ENCODE data around the gene C2orf78. TPM values are rescaled to one million over a fixed set of nuclear protein-coding genes. Genes with fewer than 3 reads are reported as not detected.

Gene C2orf78
- polyA plus RNA-seq, 3 donors, result not detected

DNA sequence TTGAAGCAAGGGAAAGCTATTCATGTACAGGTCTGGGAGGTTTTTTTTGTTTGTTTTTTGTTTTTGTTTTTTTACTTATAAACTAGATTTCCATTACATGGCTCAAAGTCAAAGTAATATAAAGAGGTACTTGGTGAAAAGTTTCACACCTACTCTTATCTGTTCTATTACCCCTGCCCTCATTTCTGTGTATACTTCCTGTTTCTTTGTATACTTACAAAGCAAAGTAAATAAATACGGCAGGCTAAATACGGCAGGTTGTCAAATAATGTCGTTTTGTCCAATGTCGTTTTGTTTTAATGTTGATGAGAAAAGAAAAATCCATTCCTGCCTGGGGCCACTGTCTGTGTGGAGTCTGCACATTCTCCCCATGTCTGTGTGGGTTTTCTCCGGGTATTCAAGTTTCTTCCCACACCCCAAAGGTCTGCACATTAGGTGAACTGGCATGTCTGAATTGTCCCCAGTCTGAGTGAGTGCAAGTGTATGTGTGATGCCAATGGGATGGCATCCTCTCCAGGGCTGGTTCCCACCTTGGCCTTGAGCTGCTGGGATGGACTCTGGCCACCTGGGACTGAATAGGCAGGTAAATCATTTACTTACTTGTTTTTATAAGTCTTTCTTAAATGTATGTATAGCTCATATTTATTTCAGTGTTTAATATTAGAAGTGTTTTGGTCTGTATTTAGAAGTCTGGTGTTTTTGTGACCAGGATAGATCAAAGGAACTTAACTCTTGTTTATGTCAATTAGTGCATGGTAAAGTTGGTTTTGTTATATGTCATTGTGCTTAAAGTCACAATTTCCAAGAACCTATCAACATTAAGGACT is 58.1 kb downstream of the C2orf78 start:
- peaks cover 19% of the 10 kb centered on the region for H4K20me1 ChIP-seq (ENCODE audit: insufficient read depth, low read length)
- no peak overlapping the region for H3K27ac ChIP-seq (ENCODE audit: low read depth in 1 of 2, low read length in 2 of 2)
- WGBS (ENCODE audit: insufficient coverage), result 96% methylated on average over 3 of the region's 5 CpGs
- H3K27me3 Mint-ChIP-seq (ENCODE audit: low read depth in 3 of 3), result no peaks in the 10 kb centered on the region
- peaks cover 30% of the 10 kb centered on the region for H3K79me2 ChIP-seq (ENCODE audit: insufficient read depth, low read length)
- no peak for DNase-seq
- H3K27me3 ChIP-seq (ENCODE audit: control insufficient read depth in 2 of 2, insufficient read depth in 2 of 2, low read length in 2 of 2), result no peaks in the 10 kb centered on the region
- no peak overlapping the region for H3K4me3 ChIP-seq (replicated peaks in 1 of 3; ENCODE audit: low read depth in 2 of 3, low read length in 3 of 3)
- peaks cover 48 to 67% of the 10 kb centered on the region in 2 donors for H3K36me3 ChIP-seq (replicated peaks in 1 of 2; ENCODE audit: control insufficient read depth in 1 of 2, insufficient read depth in 2 of 2, low read length in 2 of 2)
- no peak overlapping the region for H2AFZ ChIP-seq (ENCODE audit: insufficient read depth, low read depth, low read length, poor library complexity, severe bottlenecking)
- TF ChIP-seq, protein P1, sequence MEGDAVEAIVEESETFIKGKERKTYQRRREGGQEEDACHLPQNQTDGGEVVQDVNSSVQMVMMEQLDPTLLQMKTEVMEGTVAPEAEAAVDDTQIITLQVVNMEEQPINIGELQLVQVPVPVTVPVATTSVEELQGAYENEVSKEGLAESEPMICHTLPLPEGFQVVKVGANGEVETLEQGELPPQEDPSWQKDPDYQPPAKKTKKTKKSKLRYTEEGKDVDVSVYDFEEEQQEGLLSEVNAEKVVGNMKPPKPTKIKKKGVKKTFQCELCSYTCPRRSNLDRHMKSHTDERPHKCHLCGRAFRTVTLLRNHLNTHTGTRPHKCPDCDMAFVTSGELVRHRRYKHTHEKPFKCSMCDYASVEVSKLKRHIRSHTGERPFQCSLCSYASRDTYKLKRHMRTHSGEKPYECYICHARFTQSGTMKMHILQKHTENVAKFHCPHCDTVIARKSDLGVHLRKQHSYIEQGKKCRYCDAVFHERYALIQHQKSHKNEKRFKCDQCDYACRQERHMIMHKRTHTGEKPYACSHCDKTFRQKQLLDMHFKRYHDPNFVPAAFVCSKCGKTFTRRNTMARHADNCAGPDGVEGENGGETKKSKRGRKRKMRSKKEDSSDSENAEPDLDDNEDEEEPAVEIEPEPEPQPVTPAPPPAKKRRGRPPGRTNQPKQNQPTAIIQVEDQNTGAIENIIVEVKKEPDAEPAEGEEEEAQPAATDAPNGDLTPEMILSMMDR (IDR thresholded peaks at IDR 0.05), result no peak
- peaks cover 29 to 50% of the 10 kb centered on the region in 2 donors for H3K36me3 Mint-ChIP-seq
- H3K9me3 ChIP-seq (replicated peaks in 1 of 2; ENCODE audit: control insufficient read depth in 1 of 2, insufficient read depth in 1 of 2, low read length in 2 of 2), result no peaks in the 10 kb centered on the region
- H3K9me3 Mint-ChIP-seq, result no peaks in the 10 kb centered on the region
- H3K4me1 ChIP-seq (ENCODE audit: control insufficient read depth in 1 of 2, insufficient read depth in 2 of 2, low read length in 2 of 2), result peaks cover 11 to 17% of the 10 kb centered on the region in 2 donors
- H3K4me3 Mint-ChIP-seq, result no peak overlapping the region
- H3K27ac Mint-ChIP-seq, result no peak overlapping the region
- intact Hi-C loops (cut with micrococcal nuclease), result no loop called here
- no peak overlapping the region for H3K9ac ChIP-seq (ENCODE audit: insufficient read depth, low read length, poor library complexity, severe bottlenecking)
- H3K4me1 Mint-ChIP-seq, result peaks cover 16% of the 10 kb centered on the region
- no peak overlapping the region for H3K4me2 ChIP-seq (replicated peaks; ENCODE audit: extremely low read depth, low read length, poor library complexity, severe bottlenecking)

GRCh38 chr2:73842739-73843019 is 58.7 kb downstream of the C2orf78 start:
- no peak overlapping the region for H3K4me2 ChIP-seq (replicated peaks; ENCODE audit: extremely low read depth, low read length, poor library complexity, severe bottlenecking)
- TF ChIP-seq, protein P1 (IDR thresholded peaks at IDR 0.05), result no peak
- Mint-ChIP-seq H3K27ac (no peak overlapping the region), H3K4me1 (peaks cover 14% of the 10 kb centered on the region), H3K36me3 (peaks cover 29 to 56% of the 10 kb centered on the region in 2 donors), H3K4me3 (no peak overlapping the region), H3K27me3 (ENCODE audit: low read depth in 3 of 3) (no peaks in the 10 kb centered on the region), H3K9me3 (no peaks in the 10 kb centered on the region)
- H3K79me2 ChIP-seq (ENCODE audit: insufficient read depth, low read length), result peaks cover 30% of the 10 kb centered on the region
- H3K27ac ChIP-seq (ENCODE audit: low read depth in 1 of 2, low read length in 2 of 2), result no peak overlapping the region
- peaks cover 23% of the 10 kb centered on the region for H4K20me1 ChIP-seq (ENCODE audit: insufficient read depth, low read length)
- H3K4me1 ChIP-seq (ENCODE audit: control insufficient read depth in 1 of 2, insufficient read depth in 2 of 2, low read length in 2 of 2), result peaks cover 10 to 16% of the 10 kb centered on the region in 2 donors
- intact Hi-C loops (cut with micrococcal nuclease), result no loop called here
- no peak overlapping the region for H3K4me3 ChIP-seq (replicated peaks in 1 of 3; ENCODE audit: low read depth in 2 of 3, low read length in 3 of 3)
- no peak overlapping the region for H3K9ac ChIP-seq (ENCODE audit: insufficient read depth, low read length, poor library complexity, severe bottlenecking)
- no CpG with 5 or more reads among the region's 1 CpG for WGBS (ENCODE audit: insufficient coverage)
- DNase-seq, result no peak
- H2AFZ ChIP-seq (ENCODE audit: insufficient read depth, low read depth, low read length, poor library complexity, severe bottlenecking), result no peak overlapping the region
- no peaks in the 10 kb centered on the region for H3K27me3 ChIP-seq (ENCODE audit: control insufficient read depth in 2 of 2, insufficient read depth in 2 of 2, low read length in 2 of 2)
- peaks cover 54 to 72% of the 10 kb centered on the region in 2 donors for H3K36me3 ChIP-seq (replicated peaks in 1 of 2; ENCODE audit: control insufficient read depth in 1 of 2, insufficient read depth in 2 of 2, low read length in 2 of 2)
- no peaks in the 10 kb centered on the region for H3K9me3 ChIP-seq (replicated peaks in 1 of 2; ENCODE audit: control insufficient read depth in 1 of 2, insufficient read depth in 1 of 2, low read length in 2 of 2)
